OCI-LY7 (cell line): ENCODE data around the gene RAP1GDS1. TPM values are rescaled to one million over a fixed set of nuclear protein-coding genes. Genes with fewer than 3 reads are reported as not detected.

Experiments used
- BruUV-seq: library from RNA; stranded (reverse); fragments of 400-500 nt; replicated peaks from 2 replicates; lab custom pipeline; 2021; lab: Mats Ljungman, UMichigan
- CTCF ChIA-PET: fragments of 300-600 bp; sonication (Branson Sonifier 250); formaldehyde crosslinking; loops from one replicate; lab custom pipeline; 2022; ENCODE audit warnings: antibody characterized with exemption; ENCODE audit not compliant: unreplicated experiment; lab: Charles Lee
- POLR2A ChIA-PET: fragments of 300-600 bp; sonication (Branson Sonifier 250); formaldehyde crosslinking; loops from one replicate; lab custom pipeline; 2022; ENCODE audit warnings: antibody characterized with exemption; lab: Charles Lee
- DNase-seq: peaks from one replicate; pipeline ENCODE4 v3.0.0-alpha.2; 2015; ENCODE audit warnings: low spot score
- H2AFZ ChIP-seq: fragments of 200-600 bp; sonication (generic), shearing (Covaris generic); 2 replicates; pipeline ENCODE4 v1.6.1; 2014; ENCODE audit warnings: mild to moderate bottlenecking, antibody characterized with exemption, low read length, moderate library complexity
- H3K27ac ChIP-seq: fragments of 200-600 bp; sonication (generic); 2 replicates; pipeline ENCODE4 v1.5.1; 2014; ENCODE audit warnings: mixed run types, low read depth, mild to moderate bottlenecking, moderate library complexity, low read length, inconsistent platforms; ENCODE audit not compliant: poor library complexity, severe bottlenecking
- H3K36me3 ChIP-seq: fragments of 200-600 bp; sonication (generic); 2 replicates; pipeline ENCODE4 v1.6.1; 2014; ENCODE audit warnings: mild to moderate bottlenecking, antibody characterized with exemption, low read length, moderate library complexity, mixed read lengths; ENCODE audit not compliant: insufficient read depth
- H3K4me1 ChIP-seq: fragments of 200-600 bp; sonication (generic); 2 replicates; pipeline ENCODE4 v1.5.1; 2014; ENCODE audit warnings: mild to moderate bottlenecking, low read length; ENCODE audit not compliant: insufficient read depth, poor library complexity, severe bottlenecking
- H3K4me2 ChIP-seq: fragments of 200-600 bp; sonication (generic); 2 replicates; pipeline ENCODE4 v1.6.1; 2014; ENCODE audit warnings: mild to moderate bottlenecking, low read length
- H3K4me3 ChIP-seq: fragments of 200-600 bp; sonication (generic); 2 replicates; pipeline ENCODE4 v1.5.1; 2014; ENCODE audit warnings: mild to moderate bottlenecking, low read depth, low read length; ENCODE audit not compliant: poor library complexity, severe bottlenecking
- H3K79me2 ChIP-seq: fragments of 200-600 bp; sonication (generic); 2 replicates; pipeline ENCODE4 v1.6.1; 2016; ENCODE audit warnings: low read depth, mild to moderate bottlenecking, low read length, moderate library complexity, mixed read lengths; ENCODE audit not compliant: insufficient read depth
- H3K9me2 ChIP-seq: fragments of 200-600 bp; sonication (generic); 2 replicates; pipeline ENCODE4 v1.6.1; 2016; ENCODE audit warnings: mild to moderate bottlenecking, low read length, mixed read lengths; ENCODE audit not compliant: insufficient read depth
- H3K9me3 ChIP-seq: fragments of 200-600 bp; sonication (generic); 2 replicates; pipeline ENCODE4 v1.6.1; 2014; ENCODE audit warnings: mild to moderate bottlenecking, mixed run types, low read length, mixed read lengths
- H4K20me1 ChIP-seq: fragments of 200-600 bp; sonication (generic); 2 replicates; pipeline ENCODE4 v1.6.1; 2014; ENCODE audit warnings: mild to moderate bottlenecking, antibody characterized with exemption, low read length, moderate library complexity, mixed read lengths; ENCODE audit not compliant: insufficient read depth
- CTCF ChIP-seq: fragments of 200-600 bp; sonication (generic); conservative IDR thresholded peaks from 2 replicates; pipeline ENCODE4 v1.5.1; 2014; ENCODE audit warnings: mild to moderate bottlenecking, antibody characterized with exemption, low read length, moderate library complexity, mixed read lengths
- EZH2phosphoT487 ChIP-seq: fragments of 200-600 bp; sonication (generic); IDR thresholded peaks from 2 replicates; pipeline ENCODE4 v1.6.1; 2018; ENCODE audit warnings: low read depth, borderline replicate concordance, mild to moderate bottlenecking, mixed run types, antibody characterized with exemption, low read length, moderate library complexity, mixed read lengths
- intact Hi-C: fragments of 100-400 bp; cut with micrococcal nuclease; formaldehyde crosslinking; loops from one replicate; pipeline ENCODE4 v1.10.0; 2022; ENCODE audit not compliant: unreplicated experiment
- total RNA-seq, 2 experiments: library from RNA; depleted of rRNA in 1 of 2; stranded (reverse); fragments of >200 nt in 1 of 2; shearing (Covaris generic) in 1 of 2; gene quantifications; 2 replicates each; pipeline ENCODE4 v1.2.3, GENCODE V29; 2014 to 2022

RAP1GDS1 gene
- total RNA-seq, 2 experiments from 2014 or later, result 53.5 to 57.8 TPM

DNA sequence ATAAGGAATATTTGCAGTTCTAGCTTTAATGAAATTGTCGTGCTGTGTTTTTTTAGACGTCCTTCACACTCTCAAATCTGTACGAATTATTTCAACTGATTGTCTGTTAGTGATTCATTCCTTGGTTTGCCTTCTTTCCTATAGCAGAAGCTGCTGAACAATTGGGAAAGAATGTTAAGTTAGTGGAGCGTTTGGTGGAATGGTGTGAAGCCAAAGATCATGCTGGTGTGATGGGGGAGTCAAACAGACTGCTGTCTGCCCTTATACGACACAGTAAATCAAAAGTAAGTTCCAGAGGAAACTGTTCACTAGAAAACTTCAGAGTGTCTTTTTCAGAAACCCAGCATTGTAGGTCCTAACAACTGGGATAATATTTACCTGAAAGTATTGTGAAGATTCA lies 159.9 kb downstream of the RAP1GDS1 start:
- Histone ChIP-seq H3K9me3 (no peaks in the 10 kb centered on the region), H3K4me3 (no peak overlapping the region), H3K36me3 (peaks cover 79% of the 10 kb centered on the region), H3K9me2 (no peaks in the 10 kb centered on the region), H3K27ac (no peak overlapping the region), H2AFZ (no peak overlapping the region), H3K4me2 (no peak overlapping the region), H3K4me1 (no peaks in the 10 kb centered on the region), H4K20me1 (no peaks in the 10 kb centered on the region), H3K79me2 (no peaks in the 10 kb centered on the region)
- intact Hi-C loops, result no loop called here
- TF ChIP-seq CTCF (no peak), EZH2phosphoT487 (no peak)
- POLR2A ChIA-PET, result interaction anchor here (0.7 to 1.4 kb wide), 3 partner anchors 13 to 123 kb away, joined by 3 to 4 read pairs (median 3); no protein-coding TSS in a partner anchor
- no peak for DNase-seq
- no TSS peak for BruUV-seq
- CTCF ChIA-PET, result no interaction called here

- ChIA-PET CTCF (interaction anchor here (0.9 kb wide), 1 partner anchor 19 kb away, joined by 3 read pairs; no protein-coding TSS in a partner anchor), POLR2A (interaction anchor here (0.6 to 1.1 kb wide), 4 partner anchors 11 to 1002 kb away, joined by 3 read pairs; no protein-coding TSS in a partner anchor)
- Histone ChIP-seq H3K4me3 (no peak overlapping the region), H3K36me3 (peaks cover 63% of the 10 kb centered on the region), H2AFZ (no peak overlapping the region), H3K9me2 (no peaks in the 10 kb centered on the region), H3K4me1 (no peaks in the 10 kb centered on the region), H3K27ac (no peak overlapping the region), H3K9me3 (no peaks in the 10 kb centered on the region), H4K20me1 (no peaks in the 10 kb centered on the region), H3K4me2 (no peak overlapping the region), H3K79me2 (no peaks in the 10 kb centered on the region)
- no TSS peak for BruUV-seq
- no peak for TF ChIP-seq EZH2phosphoT487
- no peak for TF ChIP-seq CTCF
- intact Hi-C loops, result no loop called here
- no peak for DNase-seq
These were observed 161.8 kb downstream of the RAP1GDS1 start for GRCh38 chr4:98423009-98423408.

- no peak overlapping the region for H3K4me2 ChIP-seq
- H3K79me2 ChIP-seq, result no peaks in the 10 kb centered on the region
- POLR2A ChIA-PET, result interaction anchor here (0.7 to 3.2 kb wide), 2 partner anchors 11 to 138 kb away, joined by 3 to 23 read pairs; no protein-coding TSS in a partner anchor
- peaks cover 14% of the 10 kb centered on the region; the same call in 1 of the 2 replicates for H3K36me3 ChIP-seq
- no peak for TF ChIP-seq CTCF
- no peak for TF ChIP-seq EZH2phosphoT487
- no peak overlapping the region for H2AFZ ChIP-seq
- no peaks in the 10 kb centered on the region for H3K9me2 ChIP-seq
- CTCF ChIA-PET, result no interaction called here
- intact Hi-C loops, result no loop called here
- H3K4me1 ChIP-seq, result no peaks in the 10 kb centered on the region
- DNase-seq, result no peak
- no TSS peak for BruUV-seq
- no peak overlapping the region for H3K4me3 ChIP-seq
- H4K20me1 ChIP-seq, result no peaks in the 10 kb centered on the region
- no peak overlapping the region for H3K27ac ChIP-seq
- no peaks in the 10 kb centered on the region for H3K9me3 ChIP-seq
These were observed 169.7 kb downstream of the RAP1GDS1 start for GRCh38 chr4:98430708-98431403.
